HG03342 (cell line): ENCODE measurements around the gene STS.
"Not testable (repeated sequence)": the region's sequence is repeated elsewhere in the genome, so short reads cannot be mapped to it uniquely, and the experiment has no call there.

ENCODE experiments used
- ATAC-seq: cut with Tn5 transposase; IDR thresholded peaks from one replicate; pipeline ENCODE4 v1.9.1; 2021; ENCODE audit warnings: mild to moderate bottlenecking, moderate library complexity; ENCODE audit not compliant: unreplicated experiment

STS gene

GRCh38 chrX:7170898-7171297 is 23.4 kb downstream of the STS start:
- ATAC-seq: peak; percentile 68

DNA sequence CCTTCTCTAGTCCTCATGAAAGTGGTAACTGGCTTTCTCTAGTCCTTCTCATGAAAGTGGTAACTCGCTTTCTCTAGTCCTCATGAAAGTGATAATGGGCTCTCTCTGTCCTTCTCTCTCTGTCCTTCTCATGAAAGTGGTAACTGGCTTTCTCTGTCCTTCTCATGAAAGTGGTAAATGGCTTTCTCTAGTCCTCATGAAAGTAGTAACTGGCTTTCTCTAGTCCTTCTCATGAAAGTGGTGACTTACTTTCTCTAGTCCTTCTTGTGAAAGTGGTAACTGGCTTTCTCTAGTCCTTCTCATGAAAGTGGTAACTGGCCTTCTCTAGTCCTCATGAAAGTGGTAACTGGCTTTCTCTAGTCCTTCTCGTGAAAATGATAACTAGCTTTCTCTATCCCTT is 31.3 kb downstream of the STS start:
- ATAC-seq: not testable (repeated sequence)

GRCh38 chrX:7179446-7179845 is 31.9 kb downstream of the STS start:
- ATAC-seq: no peak

- ATAC-seq: no peak
These were observed 37.3 kb downstream of the STS start for GRCh38 chrX:7184816-7185215.

DNA sequence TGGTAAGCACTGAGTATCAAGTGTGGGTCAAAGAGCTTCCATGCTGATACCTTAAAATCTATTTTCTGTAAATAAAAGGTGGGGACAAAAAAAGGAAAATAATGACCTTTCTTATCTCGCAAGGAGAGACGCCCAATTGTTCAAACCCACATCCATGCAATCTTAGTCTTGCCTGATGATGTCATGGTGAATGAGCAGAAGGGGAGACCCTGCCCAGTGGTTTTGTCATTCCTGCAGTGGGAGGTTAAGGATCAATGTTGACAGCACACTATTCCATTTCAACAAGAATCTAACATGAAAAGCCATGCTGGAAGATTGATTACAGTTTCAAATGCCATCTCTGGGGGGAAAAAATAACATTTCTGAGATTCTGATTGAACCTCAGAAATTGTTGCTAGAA is 41.2 kb downstream of the STS start:
- no peak for ATAC-seq

- ATAC-seq: no peak
These were observed 42.6 kb downstream of the STS start for GRCh38 chrX:7190157-7190556.

GRCh38 chrX:7191681-7192110 is 44.2 kb downstream of the STS start:
- ATAC-seq: no peak

GRCh38 chrX:7192871-7193270 is 45.4 kb downstream of the STS start:
- no peak for ATAC-seq

GRCh38 chrX:7194606-7195005 is 47.1 kb downstream of the STS start:
- no peak for ATAC-seq
